DND-41 (cell line): ENCODE results near the gene NFATC2.

Source experiments
- CTCF ChIP-seq: IDR thresholded peaks from 2 replicates; pipeline ENCODE4 v1.5.1; 2012; ENCODE audit warnings: borderline replicate concordance, low read length, moderate library complexity, mild to moderate bottlenecking; ENCODE audit not compliant: poor library complexity, severe bottlenecking; ENCODE audit errors: extremely low read depth
- EZH2 ChIP-seq: IDR thresholded peaks from 3 replicates; pipeline ENCODE4 v1.6.1; 2012; ENCODE audit warnings: borderline replicate concordance, low read depth, mild to moderate bottlenecking, moderate library complexity, low read length, inconsistent platforms; ENCODE audit not compliant: severe bottlenecking

GRCh38 chr20:51492167-51493092, 50.1 kb downstream of the NFATC2 start:
- TF ChIP-seq CTCF (no peak), EZH2 (no peak)
